GM21529 (cell line): ENCODE results near the gene MKRN2OS.

Source experiments
- ATAC-seq: cut with Tn5 transposase; IDR thresholded peaks from one replicate; pipeline ENCODE4 v1.9.1; 2021; ENCODE audit not compliant: unreplicated experiment

The MKRN2OS gene

GRCh38 chr3:12515631-12516030 is 29.7 kb downstream of the MKRN2OS start:
- no peak for ATAC-seq

- ATAC-seq: no peak
Observed at GRCh38 chr3:12513694-12514446, 31.4 kb downstream of the MKRN2OS start.

GRCh38 chr3:12512534-12513118 is 32.7 kb downstream of the MKRN2OS start:
- ATAC-seq: no peak

GRCh38 chr3:12509466-12509865 is 35.8 kb downstream of the MKRN2OS start:
- ATAC-seq: no peak

DNA sequence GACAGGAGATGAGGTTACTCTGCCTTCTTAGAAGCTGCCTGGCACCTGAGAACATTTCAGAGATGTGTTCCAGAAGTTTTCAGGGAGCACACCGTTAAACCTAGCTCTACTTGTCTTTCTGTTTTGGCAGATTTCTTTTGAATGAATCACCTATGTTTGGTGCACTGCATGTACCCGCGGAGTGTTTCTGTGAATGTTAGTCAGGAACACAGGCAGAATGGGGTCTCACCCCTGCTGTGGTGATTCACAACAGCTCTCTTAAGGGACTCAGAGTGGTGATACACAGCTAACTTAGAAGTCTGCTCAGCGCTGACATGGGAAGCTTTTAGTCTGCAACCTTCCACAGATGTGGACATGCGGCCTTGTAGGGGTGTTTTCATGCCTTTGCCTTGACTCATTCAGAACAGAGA is 37.0 kb downstream of the MKRN2OS start:
- ATAC-seq: no peak

- ATAC-seq: no peak
Observed at GRCh38 chr3:12507591-12508281, 37.6 kb downstream of the MKRN2OS start.

GRCh38 chr3:12506201-12506709 is 39.0 kb downstream of the MKRN2OS start:
- no peak for ATAC-seq

GRCh38 chr3:12503126-12503957 is 42.0 kb downstream of the MKRN2OS start:
- no peak for ATAC-seq

DNA sequence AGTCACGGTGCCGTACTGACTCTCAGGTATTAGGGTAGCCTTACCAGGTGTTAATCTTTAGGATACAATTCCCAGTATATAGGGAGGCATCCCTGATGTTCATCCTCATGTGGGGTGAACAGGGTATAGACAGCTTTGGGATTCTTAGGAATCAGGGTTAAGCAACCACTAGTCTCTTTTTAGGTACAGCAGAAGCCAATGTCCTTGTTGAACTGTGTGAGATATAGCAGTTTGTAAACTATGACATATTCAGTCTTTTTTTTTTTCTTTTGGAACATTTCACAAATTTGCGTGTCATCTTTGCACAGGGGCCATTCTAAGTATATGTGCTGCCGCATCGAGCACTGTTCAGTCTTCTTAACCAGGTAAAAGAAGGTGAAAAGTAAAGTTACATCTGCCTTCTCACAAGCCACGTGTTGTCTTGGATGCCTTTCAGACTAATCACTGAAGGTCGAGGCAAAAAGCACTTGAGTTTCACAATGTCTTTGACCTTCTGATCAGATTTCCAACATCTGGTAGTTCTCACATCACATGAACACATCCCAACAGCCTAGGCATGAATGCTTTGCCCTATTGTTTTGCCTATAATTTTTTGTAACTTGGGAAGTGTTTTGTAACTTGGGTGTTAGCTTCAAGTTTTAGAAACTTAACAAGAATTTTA is 43.8 kb downstream of the MKRN2OS start:
- no peak for ATAC-seq

DNA sequence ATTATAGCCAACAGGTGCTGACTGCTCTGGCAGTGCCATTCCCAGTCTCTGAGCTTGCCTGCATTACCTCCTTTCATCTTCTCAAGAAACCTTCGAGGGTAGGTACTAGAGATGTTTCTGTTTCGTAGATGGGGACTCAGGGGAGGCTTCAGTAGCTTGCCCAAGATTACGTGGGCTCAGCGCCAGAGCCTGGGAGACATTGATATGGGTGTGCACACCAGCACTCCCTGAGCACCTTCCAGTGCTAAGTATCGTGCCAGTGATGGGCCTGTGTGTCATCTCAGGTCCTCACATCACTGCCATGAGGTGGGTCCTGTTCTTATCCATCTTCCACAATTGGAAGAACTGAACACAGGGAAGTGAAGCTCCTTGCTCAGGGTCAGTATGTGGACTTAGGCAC is 45.8 kb downstream of the MKRN2OS start:
- no peak for ATAC-seq

DNA sequence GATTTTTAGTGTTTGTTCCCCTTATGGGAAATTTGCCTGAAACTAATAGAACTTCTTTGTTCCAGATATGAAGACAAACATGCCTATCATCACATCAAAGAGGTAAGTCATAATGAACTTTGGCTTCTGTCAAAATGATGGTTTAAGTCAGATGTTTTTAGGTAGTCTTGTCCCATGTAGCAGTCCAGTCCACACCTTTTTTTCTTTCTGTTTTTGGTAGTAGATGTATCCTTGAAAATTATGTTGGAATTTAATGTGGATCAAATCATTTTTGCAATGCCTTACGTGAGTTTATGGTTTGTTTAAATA is 48.9 kb downstream of the MKRN2OS start:
- ATAC-seq: no peak

- no peak for ATAC-seq
Observed at GRCh38 chr3:12495749-12496452, 49.4 kb downstream of the MKRN2OS start.

DNA sequence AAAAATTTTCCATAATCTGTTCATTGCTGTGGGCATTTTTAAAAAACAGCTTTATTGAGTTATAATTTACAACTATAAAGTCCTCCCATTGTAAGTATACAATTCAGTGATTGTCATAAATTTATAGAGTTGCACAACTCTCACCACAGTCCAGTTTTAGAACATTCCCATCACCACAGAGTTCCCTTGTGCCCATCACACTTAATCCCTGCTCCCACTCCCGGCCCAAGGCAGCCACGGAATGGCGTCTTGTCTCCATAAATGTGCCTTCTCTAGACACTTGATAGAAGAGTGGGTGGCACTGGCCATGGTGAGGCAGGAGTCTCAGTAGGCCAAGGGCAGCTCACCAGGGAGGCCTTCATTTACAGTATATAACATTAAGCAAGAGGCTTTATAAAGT is 54.8 kb downstream of the MKRN2OS start:
- no peak for ATAC-seq

DNA sequence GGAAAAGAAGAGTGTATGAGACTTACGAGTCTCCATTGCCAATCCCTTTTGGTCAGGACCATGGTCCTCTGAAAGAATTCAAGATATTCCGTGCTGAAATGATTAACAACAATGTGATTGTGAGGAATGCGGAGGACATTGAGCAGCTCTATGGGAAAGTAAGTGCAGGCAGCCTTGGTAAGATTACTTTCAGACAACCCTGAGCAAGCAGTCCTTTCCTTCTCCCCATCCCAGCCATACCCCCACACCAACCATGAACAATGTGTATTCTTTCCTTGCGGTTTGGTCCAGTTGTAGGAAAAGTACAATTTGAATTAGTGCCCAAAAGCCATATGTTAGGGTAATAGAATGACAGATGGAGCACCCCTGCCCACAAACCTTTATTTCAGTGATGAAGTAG is 55.5 kb downstream of the MKRN2OS start:
- ATAC-seq: no peak
